DOHH2 (cell line): ENCODE data around the gene PRKN.

Source experiments
- CTCF ChIP-seq: fragments of 200-600 bp; sonication (generic); IDR thresholded peaks from one replicate; pipeline ENCODE4 v1.5.1; 2014; ENCODE audit warnings: antibody characterized with exemption, mild to moderate bottlenecking, low read depth, low read length; ENCODE audit not compliant: poor library complexity, severe bottlenecking
- EZH2phosphoT487 ChIP-seq: fragments of 200-600 bp; sonication (generic); IDR thresholded peaks from 2 replicates; pipeline ENCODE4 v1.6.1; 2017; ENCODE audit warnings: borderline replicate concordance, mild to moderate bottlenecking, antibody characterized with exemption, low read length, moderate library complexity, mixed read lengths

- TF ChIP-seq CTCF (no peak), EZH2phosphoT487 (no peak)
Observed at GRCh38 chr6:162602759-162603158, 124.8 kb downstream of the PRKN start.
